Left lung (tissue), 10 donors: ENCODE measurements around the gene SNRPE. TPM values are rescaled to one million over a fixed set of nuclear protein-coding genes. Genes with fewer than 3 reads are reported as not detected.

Experiments used
- ATAC-seq: fragments of 200-7000 bp; cut with Tn5 transposase; one replicate; pipeline ENCODE4 v1.9.1; 2020; ENCODE audit warnings: moderate library complexity
- DNase-seq, 4 donors: peaks; one replicate each; pipeline ENCODE4 v3.0.0-alpha.2; 2013 to 2020
- H3K27ac ChIP-seq, 2 donors: fragments of 200-600 bp; sonication (generic) in 1 of 2; one replicate each; pipeline versions ENCODE4 v1.5.0 to v1.8.0; 2020 to 2021
- H3K27me3 ChIP-seq, 2 donors: fragments of 200-600 bp; sonication (generic) in 1 of 2; one replicate each; pipeline versions ENCODE4 v1.5.0 to v1.8.0; 2020 to 2021
- H3K36me3 ChIP-seq, 2 donors: fragments of 200-600 bp; sonication (generic) in 1 of 2; one replicate each; pipeline versions ENCODE4 v1.5.0 to v1.8.0; 2020 to 2021
- H3K4me1 ChIP-seq, 2 donors: fragments of 200-600 bp; one replicate each; pipeline ENCODE4 v1.8.0; 2021
- H3K4me3 ChIP-seq, 2 donors: fragments of 200-600 bp; sonication (generic) in 1 of 2; one replicate each; pipeline versions ENCODE4 v1.5.0 to v1.8.0; 2020 to 2021; ENCODE audit warnings: mild to moderate bottlenecking in 1 of 2
- H3K9me3 ChIP-seq, 2 donors: fragments of 200-600 bp; sonication (generic) in 1 of 2; one replicate each; pipeline versions ENCODE4 v1.5.0 to v1.8.0; 2020 to 2021
- intact Hi-C, 2 donors: fragments of 100-400 bp; cut with DNase I; formaldehyde crosslinking; loops; one replicate each; pipeline versions ENCODE4 v1.11.2 to v1.14.2; 2022
- polyA plus RNA-seq, 6 donors: library from polyadenylated mRNA; unstranded; fragments of 120-200 nt; gene quantifications; one replicate each; pipeline ENCODE4 v1.2.1, GENCODE V29; 2013; ENCODE audit not compliant: insufficient read length in 6 of 6
- total RNA-seq, 2 donors: library from RNA; stranded (reverse); fragmentation: NEBNext Ultra II Directional; extraction: Animal tissue kit (Norgen Biotek cat#: 25700); gene quantifications; one replicate each; pipeline ENCODE4 v1.2.1, GENCODE V29; 2021
- TF ChIP-seq, protein P1 (sequence below), 2 donors: fragments of 200-600 bp; sonication (generic) in 1 of 2; IDR thresholded peaks; one replicate each; pipeline versions ENCODE4 v1.5.0 to v1.8.0; 2021; ENCODE audit warnings: antibody characterized with exemption in 2 of 2
- donor health status: DM: no; HTN: yes; CAD: no.
- donor health status: DM: no; HTN: no; CAD: no.

The SNRPE gene
- total and polyA plus RNA-seq, 8 donors = 75.0 to 299 (median 261) TPM

DNA sequence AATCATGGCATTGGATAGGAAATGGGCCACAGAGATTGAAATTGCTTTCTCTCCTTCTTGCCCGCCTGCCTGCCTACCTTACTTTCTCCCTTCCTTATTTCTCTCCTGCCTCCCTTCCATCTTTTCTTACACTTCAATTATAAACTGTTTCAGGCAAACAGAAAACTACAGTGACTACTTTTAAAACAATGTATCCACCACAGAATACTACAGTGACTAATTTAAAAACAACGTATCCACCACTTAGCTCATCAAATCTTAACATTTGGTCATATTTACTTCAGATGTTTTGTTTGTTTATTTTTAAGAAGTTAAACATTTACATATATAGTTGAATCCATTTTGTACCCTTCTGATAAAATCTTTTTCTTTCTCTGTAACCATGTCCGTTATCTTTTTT lies 54.4 kb downstream of the SNRPE start:
- no peaks in the 10 kb centered on the region for H3K27me3 ChIP-seq
- TF ChIP-seq, protein P1, sequence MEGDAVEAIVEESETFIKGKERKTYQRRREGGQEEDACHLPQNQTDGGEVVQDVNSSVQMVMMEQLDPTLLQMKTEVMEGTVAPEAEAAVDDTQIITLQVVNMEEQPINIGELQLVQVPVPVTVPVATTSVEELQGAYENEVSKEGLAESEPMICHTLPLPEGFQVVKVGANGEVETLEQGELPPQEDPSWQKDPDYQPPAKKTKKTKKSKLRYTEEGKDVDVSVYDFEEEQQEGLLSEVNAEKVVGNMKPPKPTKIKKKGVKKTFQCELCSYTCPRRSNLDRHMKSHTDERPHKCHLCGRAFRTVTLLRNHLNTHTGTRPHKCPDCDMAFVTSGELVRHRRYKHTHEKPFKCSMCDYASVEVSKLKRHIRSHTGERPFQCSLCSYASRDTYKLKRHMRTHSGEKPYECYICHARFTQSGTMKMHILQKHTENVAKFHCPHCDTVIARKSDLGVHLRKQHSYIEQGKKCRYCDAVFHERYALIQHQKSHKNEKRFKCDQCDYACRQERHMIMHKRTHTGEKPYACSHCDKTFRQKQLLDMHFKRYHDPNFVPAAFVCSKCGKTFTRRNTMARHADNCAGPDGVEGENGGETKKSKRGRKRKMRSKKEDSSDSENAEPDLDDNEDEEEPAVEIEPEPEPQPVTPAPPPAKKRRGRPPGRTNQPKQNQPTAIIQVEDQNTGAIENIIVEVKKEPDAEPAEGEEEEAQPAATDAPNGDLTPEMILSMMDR (IDR thresholded peaks at IDR 0.05) = no peak
- H3K4me1 ChIP-seq = no peaks in the 10 kb centered on the region
- no peak for ATAC-seq
- H3K27ac ChIP-seq = no peak overlapping the region
- H3K36me3 ChIP-seq = no peaks in the 10 kb centered on the region
- intact Hi-C loops = no loop called here
- no peaks in the 10 kb centered on the region for H3K9me3 ChIP-seq
- H3K4me3 ChIP-seq = no peak overlapping the region
- DNase-seq = no peak

DNA sequence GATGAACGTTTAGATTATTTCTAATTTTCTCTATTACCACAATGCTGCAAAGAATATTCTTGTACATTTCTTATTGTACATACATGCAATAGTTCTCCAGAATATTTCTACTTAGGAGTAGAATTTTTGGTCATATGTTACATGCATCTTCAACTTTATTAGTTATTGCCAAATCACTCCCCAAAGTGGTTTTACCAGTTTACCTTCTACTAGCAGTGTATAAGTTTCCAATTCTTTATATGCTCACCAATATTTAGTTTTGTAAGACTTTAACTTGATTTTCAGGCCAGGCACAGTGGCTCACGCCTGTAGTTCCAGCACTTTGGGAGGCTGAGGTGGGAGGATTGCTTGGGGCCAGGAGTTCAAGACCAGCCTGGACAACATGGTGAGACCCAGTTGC lies 55.4 kb downstream of the SNRPE start:
- Histone ChIP-seq H3K9me3 (no peaks in the 10 kb centered on the region), H3K4me1 (no peaks in the 10 kb centered on the region), H3K27me3 (no peaks in the 10 kb centered on the region), H3K36me3 (no peaks in the 10 kb centered on the region), H3K4me3 (no peak overlapping the region), H3K27ac (no peak overlapping the region)
- no peak for ATAC-seq
- DNase-seq = no peak
- TF ChIP-seq, protein P1 (IDR thresholded peaks at IDR 0.05) = no peak
- intact Hi-C loops = no loop called here

Other genes starting within 250 kb of the SNRPE start
- gene ATP2B4, start 234.8 kb upstream of the SNRPE start, total RNA-seq = 100 to 1,000 TPM; 109 to 128 TPM
- 100 to 1,000 TPM; 106 to 139 (median 118) TPM for gene ATP2B4, start 234.8 kb upstream of the SNRPE start, polyA plus RNA-seq
- gene LAX1, start 96.4 kb upstream of the SNRPE start, total RNA-seq = 1 to 10 TPM in 1 of 2 donors, under 1 TPM in 1; 0.93 to 2.2 TPM
- under 1 TPM; 0.21 to 0.41 (median 0.28) TPM for gene LAX1, start 96.4 kb upstream of the SNRPE start, polyA plus RNA-seq
- 10 to 100 TPM; 31.9 to 32.8 TPM for gene ZBED6, start 66.0 kb upstream of the SNRPE start, total RNA-seq
- 10 to 100 TPM; 14.6 to 19.7 (median 17.0) TPM for gene ZBED6, start 66.0 kb upstream of the SNRPE start, polyA plus RNA-seq
- 10 to 100 TPM; 60.0 to 71.4 TPM for gene ZC3H11A, start 66.0 kb upstream of the SNRPE start, total RNA-seq
- 100 to 1,000 TPM; 134 to 177 (median 152) TPM for gene ZC3H11A, start 66.0 kb upstream of the SNRPE start, polyA plus RNA-seq
- 10 to 100 TPM; 41.7 to 45.0 TPM for gene SOX13, start 211.5 kb downstream of the SNRPE start, total RNA-seq
- 10 to 100 TPM; 45.4 to 62.8 (median 50.2) TPM for gene SOX13, start 211.5 kb downstream of the SNRPE start, polyA plus RNA-seq